HG03097 (cell line): ENCODE measurements around the gene CR1L.
"Not testable (repeated sequence)": the region's sequence is repeated elsewhere in the genome, so short reads cannot be mapped to it uniquely, and the experiment has no call there.

Source experiments
- ATAC-seq: cut with Tn5 transposase; IDR thresholded peaks from one replicate; pipeline ENCODE4 v1.9.1; 2021; ENCODE audit not compliant: unreplicated experiment, low FRiP score

The CR1L gene

DNA sequence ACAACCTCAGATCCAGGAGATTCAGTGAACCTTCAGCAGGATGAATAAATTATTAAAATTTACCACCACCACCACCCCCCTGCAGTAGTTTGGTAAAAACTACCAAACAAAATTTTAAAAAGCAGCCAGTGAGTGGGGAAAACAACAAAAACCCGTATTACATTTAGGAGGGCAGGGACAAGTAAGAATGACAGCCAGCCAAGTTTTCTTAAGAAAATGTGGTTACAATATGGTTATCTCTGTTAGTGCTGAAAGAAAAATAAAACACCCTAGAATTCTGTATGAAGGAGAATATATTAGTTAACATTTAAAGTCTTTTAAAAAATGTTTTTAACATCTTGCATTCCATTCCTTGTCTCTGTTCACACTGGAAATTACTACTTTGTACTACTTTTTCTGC is 121.6 kb downstream of the CR1L start:
- no peak for ATAC-seq

DNA sequence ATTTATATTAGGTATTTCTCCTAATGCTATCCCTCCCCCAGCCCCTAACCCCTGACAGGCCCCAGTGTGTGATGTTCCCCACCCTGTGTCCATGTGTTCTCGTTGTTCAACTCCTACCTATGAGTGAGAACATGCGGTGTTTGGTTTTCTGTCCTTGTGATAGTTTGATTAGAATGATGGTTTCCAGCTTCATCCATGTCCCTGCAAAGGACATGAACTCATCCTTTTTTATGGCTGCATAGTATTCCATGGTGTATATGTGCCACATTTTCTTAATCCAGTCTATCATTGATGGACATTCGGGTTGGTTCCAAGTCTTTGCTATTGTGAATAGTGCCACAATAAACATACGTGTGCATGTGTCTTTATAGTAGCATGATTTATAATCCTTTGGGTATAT is 125.6 kb downstream of the CR1L start:
- ATAC-seq: not testable (repeated sequence)
